Measurements from ENCODE around the gene ST3GAL6. TPM values are rescaled to one million over a fixed set of nuclear protein-coding genes. Genes with fewer than 3 reads are reported as not detected.

Gene ST3GAL6
- total and polyA plus RNA-seq, 2 of the 4 experiments (the other 2 are of a cell fraction): 0.36 to 0.99 TPM

- dilution Hi-C loops (cut with HindIII; ENCODE audit: low sequenced_read_pairs, unreplicated experiment): no loop called here
- no peaks in the 10 kb centered on the region for H4K20me1 ChIP-seq (ENCODE audit: insufficient read depth, low read length)
Observed at GRCh38 chr3:98730886-98731537, 32.1 kb upstream of the ST3GAL6 start.

More at GRCh38 chr3:98730886-98731537, 32.1 kb upstream of the ST3GAL6 start:
- intact Hi-C loops (cut with micrococcal nuclease): loop anchor here (5.0 kb wide), 1 partner anchor 66 kb away; no protein-coding TSS in a partner anchor
- Histone ChIP-seq H3K9ac (ENCODE audit: low read depth, low read length) (no peak overlapping the region), H3K14ac (replicated peaks; ENCODE audit: low read depth, low read length) (no peak overlapping the region), H2BK120ac (ENCODE audit: low read depth, low read length) (no peak overlapping the region), H3K4ac (ENCODE audit: low read depth, low read length) (no peak overlapping the region), H3K4me3 (ENCODE audit: insufficient read depth, low read depth, low read length) (no peak overlapping the region), H3K23ac (ENCODE audit: low read depth, low read length) (no peak overlapping the region), H3K27ac (ENCODE audit: insufficient read depth, low read length) (no peak overlapping the region), H3K18ac (ENCODE audit: low read depth, low read length) (no peak overlapping the region), H3K56ac (ENCODE audit: extremely low read depth, insufficient read depth, low read length) (no peak overlapping the region), H3K27me3 (ENCODE audit: control insufficient read depth, insufficient read depth, low read length) (peaks cover 6% of the 10 kb centered on the region; the same call in 1 of the 2 replicates), H2AK5ac (ENCODE audit: low read depth, low read length) (no peak overlapping the region), H3K4me2 (ENCODE audit: low read depth, low read length) (no peak overlapping the region), H2BK20ac (ENCODE audit: low read depth, low read length) (no peak overlapping the region), H3K9me1 (ENCODE audit: insufficient read depth, low read length) (no peaks in the 10 kb centered on the region), H3K36me3 (ENCODE audit: control insufficient read depth, insufficient read depth, low read length) (no peaks in the 10 kb centered on the region), H4K8ac (ENCODE audit: low read depth in 2 of 2, low read length in 2 of 2) (no peak overlapping the region), H2BK5ac (ENCODE audit: low read depth, low read length, poor library complexity, severe bottlenecking) (no peak overlapping the region), H4K5ac (ENCODE audit: low read depth, low read length) (no peak overlapping the region), H3K9me3 (ENCODE audit: control insufficient read depth, insufficient read depth, low read length) (no peaks in the 10 kb centered on the region), H3K79me1 (ENCODE audit: low read depth in 1 of 2, low read length in 2 of 2) (peaks cover 4 to 6% of the 10 kb centered on the region in 2 experiments; a peak in 1 of 4 replicates), H3K4me1 (ENCODE audit: control insufficient read depth, insufficient read depth, low read length) (peaks cover 2% of the 10 kb centered on the region), H2AFZ (replicated peaks; ENCODE audit: low read length, poor library complexity) (no peak overlapping the region), H4K91ac (ENCODE audit: insufficient read depth, low read depth, low read length) (no peak overlapping the region), H2AK9ac (replicated peaks; ENCODE audit: low read depth, low read length, poor library complexity) (no peak overlapping the region), H2BK15ac (ENCODE audit: low read depth, low read length) (no peak overlapping the region)
- ATAC-seq (ENCODE audit: low read depth) (no peak), DNase-seq (no peak)
- TF ChIP-seq USF2 (IDR thresholded peaks at IDR 0.05; ENCODE audit: low read depth, low read length): no peak
- TF ChIP-seq RCOR1 (IDR thresholded peaks at IDR 0.05; ENCODE audit: insufficient replicate concordance, low read length): no peak
- TF ChIP-seq MAFK (IDR thresholded peaks at IDR 0.05; ENCODE audit: low read depth, low read length): no peak
- TF ChIP-seq CEBPB (IDR thresholded peaks at IDR 0.05; ENCODE audit: low read depth, low read length): no peak
- TF ChIP-seq MAZ (IDR thresholded peaks at IDR 0.05; ENCODE audit: borderline replicate concordance, low read depth, low read length): no peak
- TF ChIP-seq FOS (IDR thresholded peaks at IDR 0.05; ENCODE audit: low read depth, low read length): no peak
- 92% methylated on average over 4 of the region's 19 CpGs; no CpG with 5 or more reads in 1 of the 2 experiments for WGBS, 2 experiments (ENCODE audit: extremely low coverage in 2 of 2, insufficient read length in 1 of 2)
- in situ Hi-C loops (cut with MboI; ENCODE audit: low sequenced_read_pairs): no loop called here
- ChIA-PET CTCF (interaction anchor here (0.6 kb wide), 1 partner anchor 15 kb away, joined by 3 read pairs; no protein-coding TSS in a partner anchor), POLR2A (ENCODE audit: unreplicated experiment) (no interaction called here)
- BruUV-seq (replicated peaks): no TSS peak

All from IMR-90 (cell line).